Activated CD4-positive, alpha-beta T cell treated with anti-CD3 and anti-CD28 coated beads for 1 hour (primary cell): ENCODE measurements around the gene CYP4F11.
"Not testable (repeated sequence)": the region's sequence is repeated elsewhere in the genome, so short reads cannot be mapped to it uniquely, and the experiment has no call there.

Experiments
- DNase-seq: peaks from one replicate; pipeline ENCODE4 v3.0.0-alpha.2; 2020

The CYP4F11 gene

DNA sequence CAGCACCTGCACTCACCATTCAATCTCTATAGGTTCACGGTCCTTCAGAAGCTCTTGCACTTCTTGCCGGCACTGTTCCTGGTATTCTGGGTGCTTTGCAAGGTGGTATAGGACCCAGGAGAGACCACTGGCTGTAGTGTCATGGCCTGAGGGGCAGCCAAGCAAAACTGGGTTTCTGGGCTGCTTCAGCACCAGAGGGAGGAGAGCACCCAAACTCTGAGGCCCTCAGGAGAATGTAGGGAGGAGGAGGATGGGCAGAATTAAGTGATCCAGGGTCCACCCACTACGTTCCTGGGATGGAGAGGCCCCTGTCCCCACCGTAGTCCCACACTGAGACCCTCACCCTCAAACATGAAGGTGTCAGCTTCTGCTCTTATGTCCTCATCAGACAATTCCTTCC lies 12.3 kb downstream of the CYP4F11 start:
- DNase-seq: no peak

DNA sequence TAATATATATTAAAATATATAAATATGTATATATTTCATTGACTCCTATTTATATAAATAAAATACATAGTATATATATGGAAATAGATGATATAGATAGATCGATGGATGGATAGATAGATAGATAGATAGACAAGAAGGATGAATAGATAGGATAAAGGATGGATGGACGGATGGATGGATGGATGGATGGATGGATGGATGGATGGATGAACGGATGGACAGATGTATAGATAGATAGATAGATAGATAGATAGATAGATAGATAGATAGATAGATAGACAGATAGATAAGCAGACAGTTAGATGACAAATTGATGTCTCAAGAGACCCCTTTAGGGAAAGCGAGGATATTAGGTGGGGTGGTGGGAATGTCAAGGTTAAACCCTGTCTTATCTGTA lies 15.1 kb downstream of the CYP4F11 start:
- DNase-seq: no peak

DNA sequence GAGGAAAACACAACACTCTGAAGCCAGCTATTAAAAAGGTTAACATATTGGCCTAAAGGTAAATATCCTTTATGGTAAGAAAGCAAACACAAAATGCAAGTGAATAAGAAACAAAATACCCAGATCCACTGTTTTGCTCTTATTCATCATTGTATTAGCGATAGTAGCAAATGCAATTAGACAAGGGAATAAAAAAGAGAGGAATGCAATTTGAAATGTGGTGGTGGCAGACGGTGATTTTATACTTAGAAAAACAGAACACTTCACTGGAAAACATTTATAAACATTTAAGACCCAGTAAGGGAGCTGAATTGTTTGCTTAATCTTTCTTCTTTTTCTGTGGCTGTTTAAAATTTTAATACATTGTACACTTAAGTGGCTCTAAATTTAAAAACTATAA lies 19.2 kb downstream of the CYP4F11 start:
- DNase-seq: no peak

DNA sequence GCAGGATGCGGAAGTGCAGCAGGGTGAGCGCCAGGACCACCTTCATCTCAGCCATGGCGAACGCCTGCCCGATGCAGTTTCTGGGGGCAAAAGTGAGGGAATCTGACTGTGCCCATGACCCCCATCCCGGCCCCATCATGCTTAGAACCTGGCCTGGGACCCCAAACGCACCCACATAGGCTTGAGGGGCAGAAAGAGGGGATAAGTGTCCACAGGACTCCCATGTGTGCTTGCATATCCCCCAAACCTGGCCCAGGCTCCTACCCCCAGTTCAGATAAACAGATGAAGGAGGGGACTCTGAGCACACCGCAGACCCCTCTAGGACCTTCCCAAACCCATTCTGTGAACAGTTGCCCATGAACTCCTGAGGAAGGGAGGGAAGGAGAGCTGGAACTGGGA lies 20.5 kb downstream of the CYP4F11 start:
- no peak for DNase-seq

DNA sequence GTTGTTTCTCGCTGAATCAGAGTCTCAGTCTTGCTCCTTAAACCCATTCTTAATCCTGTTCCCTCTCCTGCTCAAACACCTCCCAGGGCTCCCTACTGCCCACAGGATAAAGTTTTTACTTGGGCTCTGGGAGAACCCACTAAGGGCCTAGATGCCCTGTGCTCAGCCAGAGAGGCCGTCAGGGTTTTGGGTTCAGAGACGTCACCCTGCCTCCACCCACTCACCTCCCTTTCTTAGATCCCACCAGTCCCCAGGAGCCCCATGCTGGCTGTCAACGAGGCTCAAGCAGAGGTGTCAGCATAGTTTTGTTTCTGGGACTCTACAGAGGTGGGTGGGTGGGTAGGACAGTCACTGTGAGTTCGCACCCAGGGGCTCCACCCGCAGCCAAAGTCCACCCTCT lies 20.9 kb downstream of the CYP4F11 start:
- DNase-seq: no peak

DNA sequence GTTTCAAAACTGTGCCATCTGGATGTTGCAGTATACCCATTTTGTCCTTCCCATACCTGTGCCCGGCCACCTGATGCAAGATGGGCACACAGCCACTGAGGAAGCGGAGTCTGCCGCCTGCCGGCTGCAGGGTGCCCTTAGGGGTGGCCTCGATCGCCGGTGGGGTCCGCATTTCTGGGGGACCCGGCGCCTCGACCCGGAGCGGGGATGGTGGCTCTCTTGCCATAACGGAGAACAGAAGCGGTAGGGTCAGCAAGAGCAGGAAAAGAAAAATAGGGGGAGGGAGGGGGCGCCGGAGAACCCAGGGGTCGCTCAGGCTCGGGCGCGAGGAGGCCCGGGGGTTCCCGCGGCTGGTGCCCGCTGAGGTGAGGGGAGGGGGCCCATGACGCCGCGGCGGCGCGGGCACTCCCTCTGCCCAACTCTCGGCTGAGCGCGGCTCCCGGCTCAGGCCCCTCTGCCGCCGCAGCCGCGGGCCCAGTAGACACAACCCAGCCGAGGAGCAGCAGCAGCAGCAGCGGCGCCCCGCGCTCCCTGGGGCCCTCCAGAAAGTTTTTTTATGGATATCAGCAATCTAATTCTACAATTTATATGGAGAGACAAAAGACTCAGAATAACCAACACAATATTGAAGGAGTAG lies 22.6 kb downstream of the CYP4F11 start:
- no peak for DNase-seq

DNA sequence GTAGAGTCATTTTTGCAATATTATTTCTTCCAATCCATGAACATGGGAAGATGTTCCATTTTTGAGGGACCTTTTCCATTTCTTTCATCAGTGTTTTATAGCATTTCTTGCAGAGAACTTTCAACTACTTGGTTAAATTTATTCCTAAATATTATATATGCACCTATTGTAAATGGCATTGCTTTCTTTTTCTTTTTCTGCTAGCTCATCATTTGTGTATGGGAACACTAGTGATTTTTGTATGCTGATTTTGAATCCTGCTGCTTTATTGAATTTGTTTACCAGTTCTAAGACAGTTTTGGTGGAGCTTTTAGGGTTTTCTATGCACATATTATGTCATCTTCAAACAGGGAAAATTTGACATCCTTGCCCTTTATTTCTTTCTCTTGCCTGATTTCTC lies 29.3 kb downstream of the CYP4F11 start:
- DNase-seq: no peak

DNA sequence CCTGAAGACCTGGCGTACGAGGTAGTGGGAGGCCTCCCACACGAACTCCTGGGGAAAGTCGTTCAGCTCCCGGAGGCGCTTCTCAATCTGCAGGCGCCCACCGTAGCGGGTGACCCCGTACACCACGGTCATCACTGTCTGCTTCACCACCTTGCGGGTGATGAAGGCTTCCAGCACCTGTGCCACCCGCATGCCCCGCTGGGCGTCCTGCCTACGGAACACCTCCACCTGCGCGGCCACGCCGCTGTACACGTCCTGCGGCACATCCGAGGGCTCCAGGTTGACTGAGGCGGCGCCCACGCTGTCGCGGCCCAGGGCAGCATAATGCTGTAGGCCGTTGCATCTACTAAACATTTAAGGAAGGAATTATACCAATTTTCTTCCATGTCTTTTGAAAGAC lies 31.4 kb downstream of the CYP4F11 start:
- DNase-seq: not testable (repeated sequence)

DNA sequence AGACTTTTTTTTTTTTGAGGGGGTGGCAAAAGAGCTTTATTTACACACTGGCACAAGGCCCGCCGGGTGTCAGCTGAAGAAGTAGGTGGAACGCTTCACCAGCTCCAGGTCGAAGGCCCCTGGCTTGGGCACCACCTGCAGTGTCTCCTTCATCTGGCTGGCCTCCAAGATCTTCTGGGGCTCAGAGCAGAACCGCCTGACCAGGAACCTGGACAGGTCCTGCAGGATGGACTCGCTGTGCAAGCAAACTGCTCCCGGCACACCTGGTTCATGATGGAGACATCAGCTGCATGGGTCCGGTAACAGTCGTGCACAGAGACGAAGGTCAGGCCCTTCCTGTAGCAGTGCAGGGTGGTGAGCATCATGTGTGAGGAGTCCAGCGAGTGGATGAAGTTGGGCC lies 32.1 kb downstream of the CYP4F11 start:
- no peak for DNase-seq

DNA sequence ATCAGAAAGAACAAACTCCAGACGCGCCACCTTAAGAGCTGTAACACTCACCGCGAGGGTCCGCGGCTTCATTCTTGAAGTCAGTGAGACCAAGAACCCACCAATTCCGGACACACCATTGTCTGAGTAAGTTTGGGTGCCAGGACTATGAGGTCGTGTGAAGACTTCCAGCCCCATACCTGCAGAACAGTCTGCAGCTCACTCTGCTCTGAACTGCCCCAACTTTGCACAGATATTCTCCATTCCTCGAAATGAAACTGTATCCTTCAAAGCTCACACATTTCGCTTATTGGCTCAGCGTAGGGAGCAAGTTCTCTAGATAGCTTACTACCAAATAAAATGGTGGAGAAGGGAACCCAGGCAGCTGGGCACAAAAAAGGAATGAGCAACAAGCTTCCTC lies 33.8 kb downstream of the CYP4F11 start:
- DNase-seq: no peak

DNA sequence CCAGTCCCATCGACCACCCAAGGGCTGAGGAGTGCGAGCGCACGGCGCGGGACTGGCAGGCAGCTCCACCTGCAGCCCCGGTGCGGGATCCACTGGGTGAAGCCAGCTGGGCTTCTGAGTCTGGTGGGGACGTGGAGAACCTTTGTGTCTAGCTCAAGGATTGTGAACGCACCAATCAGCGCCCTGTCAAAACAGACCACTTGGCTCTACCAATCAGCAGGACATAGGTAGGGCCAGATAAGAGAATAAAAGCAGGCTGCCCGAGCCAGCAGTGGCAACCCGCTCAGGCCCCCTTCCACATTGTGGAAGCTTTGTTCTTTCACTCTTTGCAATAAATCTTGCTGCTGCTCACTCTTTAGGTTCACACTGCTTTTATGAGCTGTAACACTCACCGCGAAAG lies 34.3 kb downstream of the CYP4F11 start:
- not testable (repeated sequence) for DNase-seq

DNA sequence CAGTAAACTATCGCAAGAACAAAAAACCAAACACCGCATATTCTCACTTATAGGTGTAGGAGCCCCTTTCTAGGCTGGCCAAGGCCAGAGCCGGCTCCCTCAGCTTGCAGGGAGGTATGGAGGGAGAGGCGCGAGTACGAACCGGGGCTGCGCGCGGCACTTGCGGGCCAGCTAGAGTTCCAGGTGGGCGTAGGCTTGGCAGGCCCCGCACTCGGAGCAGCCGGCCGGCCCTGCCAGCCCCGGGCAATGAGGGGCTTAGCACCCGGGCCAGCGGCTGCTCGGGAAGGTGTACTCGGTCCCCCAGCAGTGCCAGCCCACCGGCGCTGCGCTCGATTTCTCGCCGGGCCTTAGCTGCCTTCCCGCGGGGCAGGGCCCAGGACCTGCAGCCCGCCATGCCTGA lies 34.8 kb downstream of the CYP4F11 start:
- not testable (repeated sequence) for DNase-seq

DNA sequence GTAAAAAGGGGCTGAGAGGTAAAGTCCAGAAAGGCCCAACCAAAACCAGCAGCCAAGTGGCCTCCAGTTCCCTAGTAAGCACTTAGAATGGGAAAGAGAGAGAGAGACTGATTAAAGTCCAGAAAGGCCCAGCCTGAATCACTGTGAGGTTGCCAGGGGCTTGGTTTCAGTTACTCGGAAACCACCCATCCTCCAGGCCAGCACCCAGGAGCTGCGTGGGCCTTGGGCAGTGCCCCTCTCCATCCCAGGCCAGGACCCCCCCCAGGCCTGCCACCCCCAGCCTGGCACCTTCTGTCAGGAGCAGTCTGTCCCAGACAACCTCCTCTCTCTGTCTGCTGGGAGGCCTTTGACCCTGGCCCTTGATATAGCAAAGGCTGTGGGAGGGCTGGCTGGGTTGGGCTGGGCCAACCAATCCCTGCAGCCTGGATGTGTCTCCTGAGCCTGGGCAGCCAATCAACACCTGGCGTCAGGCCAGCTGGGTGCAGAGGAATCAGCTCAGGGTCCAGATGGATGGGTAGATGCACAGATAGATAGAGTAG lies 36.5 kb downstream of the CYP4F11 start, which contains the start of gene CYP4F2:
Gene CYP4F2, minus strand, starts transcription at position 337 of the 539 bp plus-strand sequence. CDS start 463 bp downstream, outside the sequence.
- DNase-seq: no peak

DNA sequence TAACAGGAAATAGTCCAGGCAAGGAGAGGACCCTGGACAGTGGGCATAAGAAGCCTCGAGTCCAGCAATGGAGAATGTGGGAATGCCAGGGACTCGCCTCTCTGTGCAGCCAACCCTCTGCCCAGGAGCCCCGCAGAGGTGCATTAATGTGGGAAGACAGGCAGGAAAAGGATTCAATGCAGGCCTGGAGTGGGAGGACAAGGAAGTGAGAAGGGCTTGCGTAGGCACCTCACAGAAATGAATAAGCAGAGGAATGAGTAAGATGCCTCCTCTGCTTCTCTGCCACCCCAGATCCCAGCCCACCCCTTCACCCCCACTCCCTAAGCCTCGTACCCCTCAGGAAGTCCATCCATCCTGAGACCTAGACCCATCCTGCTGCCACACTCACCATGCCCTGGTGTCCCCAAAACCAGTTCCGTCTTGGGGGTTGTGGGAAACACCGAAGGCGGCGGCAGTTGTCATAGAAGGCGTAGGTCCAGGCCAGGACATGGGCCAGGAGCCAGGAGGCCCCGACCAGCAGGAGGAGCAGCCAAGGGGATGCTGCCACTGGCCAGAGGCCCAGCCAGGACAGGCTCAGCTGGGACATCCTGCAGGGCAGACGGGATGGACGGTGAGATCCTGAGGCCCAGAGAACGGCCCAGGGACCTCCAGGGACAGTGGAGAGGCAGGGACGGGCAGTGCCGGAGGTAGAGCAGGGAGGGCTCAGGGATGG lies 37.1 kb downstream of the CYP4F11 start:
- no peak for DNase-seq

DNA sequence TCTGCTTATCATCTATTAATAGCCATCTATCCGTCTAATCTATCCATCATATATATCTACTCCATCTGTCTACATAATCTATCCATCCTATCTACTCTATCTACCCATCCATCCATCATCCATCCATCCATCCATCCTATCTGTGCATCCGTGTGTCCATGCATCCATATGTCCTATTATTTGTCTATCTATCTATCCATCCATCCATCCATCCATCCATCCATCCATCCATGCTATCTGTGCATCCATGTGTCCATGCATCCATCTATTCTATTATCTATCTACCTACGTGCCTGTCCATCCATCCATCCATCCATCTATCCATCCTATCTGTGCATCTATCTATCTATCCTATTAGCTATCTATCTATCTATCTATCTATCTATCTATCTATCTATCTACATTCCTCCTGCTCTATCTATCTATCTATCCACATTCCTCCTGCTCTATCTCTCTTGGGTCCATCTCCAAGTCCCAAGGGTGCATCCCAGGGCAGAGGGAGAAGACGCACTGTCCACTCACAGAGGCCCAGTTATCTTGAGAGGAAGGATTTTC lies 38.4 kb downstream of the CYP4F11 start:
- DNase-seq: no peak

DNA sequence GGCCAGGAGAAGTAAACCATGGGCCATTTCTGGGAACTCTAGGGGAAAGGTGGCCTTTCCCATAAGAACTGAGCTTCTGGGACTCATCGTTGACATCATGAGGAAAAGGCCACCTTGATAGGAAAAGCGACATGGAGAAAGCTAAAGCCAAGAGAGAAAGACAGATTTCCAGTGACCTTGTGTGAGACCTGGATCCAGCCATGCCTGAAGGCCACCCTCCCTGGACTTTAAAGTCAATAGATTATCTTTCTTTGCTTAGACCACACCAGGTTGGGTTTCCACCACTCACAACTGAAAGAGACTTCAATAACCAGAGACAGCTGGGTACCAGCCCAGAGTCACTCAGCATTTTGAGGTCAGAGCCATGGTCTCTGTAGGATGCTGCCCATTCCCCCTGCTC lies 40.0 kb downstream of the CYP4F11 start:
- DNase-seq: no peak

DNA sequence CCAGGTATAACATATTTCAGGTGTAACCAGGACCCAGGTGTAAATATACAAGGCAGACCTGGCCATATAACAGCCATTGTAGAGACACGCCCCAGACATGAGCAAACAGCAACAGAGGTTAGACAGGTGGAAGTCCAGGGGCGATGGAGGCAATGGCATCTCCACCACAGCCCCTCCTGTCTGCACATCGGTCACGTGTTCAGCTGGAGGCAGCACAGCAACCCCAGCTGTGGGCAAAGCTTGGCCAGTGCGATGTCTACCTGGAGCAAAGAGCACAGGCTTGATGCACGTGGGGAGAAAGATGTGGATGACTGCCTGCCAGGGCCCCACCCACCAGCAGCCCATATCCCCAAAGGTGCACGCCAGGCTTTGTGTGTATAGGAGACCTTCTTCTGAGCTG lies 40.9 kb downstream of the CYP4F11 start:
- DNase-seq: no peak

DNA sequence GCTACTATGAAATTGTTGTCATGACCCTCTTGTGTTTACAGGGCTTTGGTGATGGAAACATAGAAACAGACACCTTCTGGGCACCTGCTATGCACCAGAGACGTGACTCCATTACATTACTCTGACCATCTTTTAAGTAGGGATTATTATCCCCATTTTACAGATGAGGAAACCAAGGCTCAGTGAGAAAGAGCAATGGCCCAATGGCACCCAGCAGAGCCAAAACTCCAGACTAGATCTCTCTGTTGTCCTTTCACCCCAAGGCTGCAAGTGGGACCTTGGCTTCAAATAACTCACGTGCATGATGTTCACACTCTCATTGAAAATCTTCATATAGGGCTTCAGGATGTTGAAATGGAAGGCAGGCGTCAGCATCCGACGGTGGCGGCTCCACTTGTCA lies 42.3 kb downstream of the CYP4F11 start:
- DNase-seq: no peak

DNA sequence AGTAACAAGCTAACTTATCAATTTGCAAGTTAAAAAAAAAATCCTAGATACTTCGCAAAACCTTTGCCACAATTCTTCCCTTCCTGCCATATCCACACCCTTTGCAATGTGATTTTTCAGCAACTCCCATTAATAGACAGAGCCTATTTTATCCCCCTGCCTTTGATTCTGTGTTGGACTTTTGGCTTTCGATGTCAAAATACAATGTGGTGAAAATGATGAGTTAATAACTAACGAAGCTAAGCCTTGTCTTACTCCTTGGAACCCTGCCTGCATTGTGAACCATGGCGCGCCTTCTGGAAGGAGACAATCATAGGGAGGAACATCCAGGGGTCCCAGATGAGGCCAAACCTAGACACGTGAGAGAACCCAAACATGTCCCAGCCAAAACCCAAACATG lies 42.9 kb downstream of the CYP4F11 start:
- DNase-seq: no peak

DNA sequence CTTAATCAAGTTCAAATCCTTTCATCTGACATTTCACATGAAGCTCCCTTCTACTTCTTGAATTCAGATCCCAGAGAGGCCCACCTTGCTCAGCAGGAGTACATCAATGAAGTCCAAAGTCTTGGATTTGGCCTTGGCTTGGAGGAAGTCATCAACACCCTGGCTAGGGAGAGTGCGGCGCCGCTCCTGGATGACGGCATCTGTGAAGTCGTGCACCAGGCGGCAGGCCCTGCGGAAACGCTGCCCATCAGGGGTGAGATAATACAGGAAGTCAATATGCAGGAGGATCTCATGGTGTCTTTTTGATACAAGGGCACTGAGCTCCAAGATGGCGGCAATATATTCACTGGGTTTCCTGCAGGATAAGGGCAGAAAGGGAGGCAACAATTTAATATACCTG lies 45.0 kb downstream of the CYP4F11 start:
- DNase-seq: not testable (repeated sequence)

DNA sequence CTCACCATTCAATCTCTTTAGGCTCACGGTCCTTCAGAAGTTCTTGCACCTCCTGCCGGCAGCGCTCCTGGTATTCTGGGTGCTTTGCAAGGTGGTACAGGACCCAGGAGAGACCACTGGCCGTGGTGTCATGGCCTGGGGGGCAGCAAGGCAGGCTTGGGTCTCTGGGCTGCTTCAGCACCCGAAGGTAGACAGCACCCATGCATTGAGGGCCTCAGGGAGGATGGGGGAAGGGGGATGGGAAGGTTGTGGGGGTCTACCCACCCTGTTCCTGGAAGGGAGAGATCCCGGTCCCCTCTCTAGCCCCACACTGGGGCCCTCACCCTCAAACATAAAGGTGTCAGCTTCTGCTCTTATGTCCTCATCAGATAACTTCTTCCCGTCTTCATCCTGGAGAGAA lies 48.4 kb downstream of the CYP4F11 start:
- no peak for DNase-seq

DNA sequence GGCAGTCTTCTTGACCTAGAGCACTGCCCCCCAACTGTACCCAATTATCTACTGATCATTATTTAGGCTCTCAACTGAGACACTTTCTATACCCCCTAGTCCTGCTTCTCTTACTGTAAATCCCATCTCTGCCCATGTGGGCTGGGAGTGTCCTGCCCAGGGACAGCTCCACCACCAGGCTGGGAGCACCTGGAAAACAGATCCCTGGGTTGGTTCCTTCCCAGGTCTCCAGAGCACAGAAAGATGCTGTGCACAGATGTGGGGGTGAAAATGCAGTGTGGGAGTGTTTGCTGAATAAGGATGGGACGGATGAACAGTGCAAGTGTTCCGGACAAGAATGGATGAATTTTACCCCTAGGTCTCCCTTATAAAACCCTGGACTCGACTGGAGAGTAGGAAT lies 49.2 kb downstream of the CYP4F11 start:
- no peak for DNase-seq

DNA sequence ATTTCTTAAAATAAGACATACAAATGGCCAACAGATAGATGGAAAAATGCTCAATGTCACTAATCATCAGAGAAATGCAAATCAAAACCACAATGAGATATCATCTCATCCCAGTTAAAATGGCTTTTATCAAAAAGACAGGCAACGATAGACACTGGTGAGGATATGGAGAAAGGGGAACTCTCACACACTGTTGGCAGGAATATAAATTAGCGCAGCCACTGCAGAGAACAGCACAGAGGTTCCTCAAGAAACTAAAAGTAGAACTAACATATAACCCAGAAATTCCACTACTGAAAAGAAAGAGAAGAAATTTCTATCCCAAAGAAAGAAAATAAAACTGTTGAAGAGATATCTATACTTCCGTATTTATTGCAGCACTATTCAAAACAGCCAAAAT lies 51.0 kb downstream of the CYP4F11 start:
- DNase-seq: not testable (repeated sequence)

DNA sequence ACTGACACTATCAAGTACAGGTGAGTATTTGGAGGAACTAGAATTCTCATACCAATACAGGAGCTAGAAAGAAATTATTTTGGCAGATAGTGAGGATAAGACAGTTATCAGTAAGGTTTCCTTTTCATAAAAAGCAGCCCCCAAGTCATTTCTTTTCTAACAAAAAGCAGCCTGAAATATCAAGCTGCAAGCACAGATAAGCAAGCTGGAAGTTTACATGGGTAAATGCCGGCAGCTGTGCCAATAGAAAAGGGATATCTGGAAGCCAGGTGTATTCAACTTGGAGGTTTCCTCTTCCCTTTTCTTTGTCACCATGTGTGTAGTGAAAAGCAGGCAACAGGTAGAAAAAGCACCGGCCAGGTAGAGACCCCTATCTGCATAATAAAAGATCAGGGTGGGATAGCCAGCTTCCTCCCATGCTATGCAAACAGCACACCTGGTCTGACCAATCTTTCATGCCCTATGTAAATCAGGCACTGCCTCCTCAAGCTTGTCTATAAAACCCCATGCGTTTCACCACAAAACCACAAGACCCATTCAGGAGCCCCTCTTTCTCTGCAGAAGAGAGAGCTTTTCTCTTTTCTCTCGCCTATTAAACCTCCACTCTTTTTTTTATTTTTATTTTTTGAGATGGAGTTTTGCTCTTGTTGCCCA lies 59.4 kb downstream of the CYP4F11 start:
- DNase-seq: no peak
